T-helper 1 cell treated with Interleukin-12 subunit alpha and Interleukin-12 subunit beta and Interleukin-4 antibody, amounts not matched to agents 30 μg/mL and 1 μg/mL, for 36 hours (primary cell): ENCODE data around the gene ZNF433.
A peak's percentile ranks its signal among the peaks of the same experiment; 100 is the strongest.

Source experiments
- H3K27ac Mint-ChIP-seq: one replicate; pipeline ENCODE4 v1.8.0; 2021; ENCODE audit warnings: mild to moderate bottlenecking, mixed read lengths
- H3K27me3 Mint-ChIP-seq: one replicate; pipeline ENCODE4 v1.8.0; 2021; ENCODE audit warnings: low read depth, mixed read lengths
- H3K36me3 Mint-ChIP-seq: one replicate; pipeline ENCODE4 v1.8.0; 2021; ENCODE audit warnings: low read depth, mixed read lengths
- H3K4me1 Mint-ChIP-seq: one replicate; pipeline ENCODE4 v1.8.0; 2021; ENCODE audit warnings: low read depth, mixed read lengths
- H3K4me3 Mint-ChIP-seq: one replicate; pipeline ENCODE4 v1.8.0; 2021; ENCODE audit warnings: mild to moderate bottlenecking, moderate library complexity, mixed read lengths
- H3K9me3 Mint-ChIP-seq: one replicate; pipeline ENCODE4 v1.8.0; 2021; ENCODE audit warnings: mixed read lengths

The ZNF433 gene

GRCh38 chr19:11973019-11973810, 62.3 kb downstream of the ZNF433 start:
- H3K27ac Mint-ChIP-seq = no peak overlapping the region
- no peaks in the 10 kb centered on the region for H3K27me3 Mint-ChIP-seq
- H3K4me1 Mint-ChIP-seq = no peaks in the 10 kb centered on the region
- peaks cover 67% of the 10 kb centered on the region for H3K9me3 Mint-ChIP-seq
- no peak overlapping the region for H3K4me3 Mint-ChIP-seq
- H3K36me3 Mint-ChIP-seq = peaks cover 13% of the 10 kb centered on the region

- peaks cover 53% of the 10 kb centered on the region for H3K9me3 Mint-ChIP-seq
- H3K36me3 Mint-ChIP-seq = peaks cover 13% of the 10 kb centered on the region
- no peak overlapping the region for H3K4me3 Mint-ChIP-seq
- H3K4me1 Mint-ChIP-seq = no peaks in the 10 kb centered on the region
- no peaks in the 10 kb centered on the region for H3K27me3 Mint-ChIP-seq
- H3K27ac Mint-ChIP-seq = no peak overlapping the region
These were observed 64.4 kb downstream of the ZNF433 start for GRCh38 chr19:11971041-11971440.

- peaks cover 4% of the 10 kb centered on the region for H3K4me1 Mint-ChIP-seq
- no peaks in the 10 kb centered on the region for H3K27me3 Mint-ChIP-seq
- peaks cover 54% of the 10 kb centered on the region for H3K9me3 Mint-ChIP-seq
- H3K36me3 Mint-ChIP-seq = peaks cover 13% of the 10 kb centered on the region
- no peak overlapping the region for H3K27ac Mint-ChIP-seq
- H3K4me3 Mint-ChIP-seq = no peak overlapping the region
These were observed 65.3 kb downstream of the ZNF433 start for GRCh38 chr19:11970174-11970573.

GRCh38 chr19:11964858-11965645, 70.4 kb downstream of the ZNF433 start, which contains the start of gene ZNF763:
TSS of gene ZNF763 (plus strand) at chr19:11965040. CDS start at chr19:11965209, 169 bp downstream.
- Mint-ChIP-seq H3K36me3 (peaks cover 14% of the 10 kb centered on the region), H3K4me3 (peak within 1 kb of the TSS; percentile 87), H3K27me3 (no peaks in the 10 kb centered on the region), H3K9me3 (peaks cover 36% of the 10 kb centered on the region), H3K4me1 (peaks cover 15% of the 10 kb centered on the region), H3K27ac (peak within 1 kb of the TSS; percentile 72)
